Fibroblast of lung (primary cell): Measurements from ENCODE around the gene PIR. TPM values are rescaled to one million over a fixed set of nuclear protein-coding genes. Genes with fewer than 3 reads are reported as not detected.

Experiments
- DNase-seq, 2 donors: peaks; one replicate each; pipeline versions ENCODE4 v3.0.0 to v3.0.0-alpha.2; 2010; ENCODE audit warnings: low read depth in 2 of 2
- H2AFZ ChIP-seq: 2 replicates; pipeline ENCODE4 v1.5.1; 2012; ENCODE audit warnings: low read length, control low read depth, inconsistent platforms
- H3K27ac ChIP-seq: 2 replicates; pipeline ENCODE4 v1.5.1; 2011; ENCODE audit warnings: low read length, control low read depth; ENCODE audit not compliant: insufficient read depth
- H3K27me3 ChIP-seq: 2 replicates; pipeline ENCODE4 v1.5.1; 2011; ENCODE audit warnings: mild to moderate bottlenecking, low read length; ENCODE audit not compliant: control insufficient read depth, insufficient read depth
- H3K36me3 ChIP-seq: 2 replicates; pipeline ENCODE4 v1.5.1; 2011; ENCODE audit warnings: low read length; ENCODE audit not compliant: control insufficient read depth, insufficient read depth
- H3K4me1 ChIP-seq: 2 replicates; pipeline ENCODE4 v1.5.1; 2011; ENCODE audit warnings: low read length; ENCODE audit not compliant: control insufficient read depth, insufficient read depth; ENCODE audit errors: extremely low read depth
- H3K4me2 ChIP-seq: 2 replicates; pipeline ENCODE4 v1.5.1; 2011; ENCODE audit warnings: low read length, control low read depth; ENCODE audit not compliant: insufficient read depth; ENCODE audit errors: extremely low read depth
- H3K4me3 ChIP-seq, 4 experiments: fragments of 200-600 bp in 1 of 4; sonication (generic) in 1 of 4; replicated peaks in 1 of 4; 2 replicates each; pipeline ENCODE4 v1.5.1; 2011 to 2016; ENCODE audit warnings: low read length in 4 of 4, low read depth in 3 of 4, mild to moderate bottlenecking in 3 of 4, control low read depth in 2 of 4, inconsistent platforms in 1 of 4, mixed read lengths in 1 of 4; ENCODE audit not compliant: insufficient read depth in 1 of 4; ENCODE audit errors: control extremely low read depth in 1 of 4
- H3K79me2 ChIP-seq: 2 replicates; pipeline ENCODE4 v1.5.1; 2012; ENCODE audit warnings: mild to moderate bottlenecking, low read length, inconsistent platforms; ENCODE audit not compliant: control insufficient read depth, insufficient read depth
- H3K9ac ChIP-seq: 2 replicates; pipeline ENCODE4 v1.5.1; 2011; ENCODE audit warnings: mild to moderate bottlenecking, low read length, control low read depth; ENCODE audit not compliant: insufficient read depth
- H3K9me3 ChIP-seq: 2 replicates; pipeline ENCODE4 v1.5.1; 2012; ENCODE audit warnings: low read depth, low read length; ENCODE audit not compliant: control insufficient read depth, insufficient read depth
- H4K20me1 ChIP-seq: 2 replicates; pipeline ENCODE4 v1.5.1; 2011; ENCODE audit warnings: low read length; ENCODE audit not compliant: control insufficient read depth, insufficient read depth; ENCODE audit errors: extremely low read depth
- CTCF ChIP-seq, 2 donors: IDR thresholded peaks in 1 of 2; conservative IDR thresholded peaks in 1 of 2; 1 replicate in 1 of 2; 2 replicates in 1 of 2; pipeline ENCODE4 v1.5.1; 2011 to 2012; ENCODE audit warnings: low read length in 2 of 2, control low read depth in 1 of 2, inconsistent platforms in 1 of 2, low read depth in 1 of 2, mild to moderate bottlenecking in 1 of 2
- EZH2 ChIP-seq: IDR thresholded peaks from 2 replicates; pipeline ENCODE4 v1.5.1; 2012; ENCODE audit warnings: low read length, control low read depth, mild to moderate bottlenecking; ENCODE audit errors: missing control alignments
- polyA plus RNA-seq, 2 donors: library from polyadenylated mRNA; depleted of rRNA in 1 of 2; stranded (reverse) in 1 of 2; unstranded in 1 of 2; fragments of >200 nt; gene quantifications; 2 replicates each; pipeline ENCODE4 v1.2.1, GENCODE V29; 2011 to 2012; ENCODE audit warnings: missing spikeins in 1 of 2
- total RNA-seq: library from RNA; depleted of rRNA; stranded (reverse); fragments of >200 nt; gene quantifications from 2 replicates; pipeline ENCODE4 v1.2.1, GENCODE V29; 2014

The PIR gene
- total and polyA plus RNA-seq, 2 donors (not counting 1 experiment from before 2014, with no cell fraction given): 17.0 to 19.9 TPM

- Histone ChIP-seq H2AFZ (no peak overlapping the region), H3K4me2 (no peak overlapping the region), H3K9ac (no peak overlapping the region), H3K4me1 (no peaks in the 10 kb centered on the region), H3K27ac (no peak overlapping the region), H3K9me3 (no peaks in the 10 kb centered on the region), H3K36me3 (no peaks in the 10 kb centered on the region), H3K27me3 (no peaks in the 10 kb centered on the region), H3K79me2 (no peaks in the 10 kb centered on the region), H3K4me3 (no peak overlapping the region), H4K20me1 (no peaks in the 10 kb centered on the region)
- DNase-seq: no peak
- TF ChIP-seq EZH2 (no peak), CTCF (conservative IDR thresholded peaks at IDR 0.05 in 1 of 2, IDR thresholded peaks at IDR 0.05 in 1 of 2; ENCODE audit: low read depth in 1 of 2, low read length in 2 of 2) (no peak)
Measured at GRCh38 chrX:15525664-15526416, 32.7 kb upstream of the PIR start.

- H3K4me3 ChIP-seq: no peak overlapping the region
- H3K27me3 ChIP-seq: no peaks in the 10 kb centered on the region
- H2AFZ ChIP-seq: no peak overlapping the region
- H3K9me3 ChIP-seq: no peaks in the 10 kb centered on the region
- H3K27ac ChIP-seq: no peak overlapping the region
- DNase-seq: peak; percentile 6 to 78
- no peak for TF ChIP-seq CTCF (conservative IDR thresholded peaks at IDR 0.05 in 1 of 2, IDR thresholded peaks at IDR 0.05 in 1 of 2; ENCODE audit: low read depth in 1 of 2, low read length in 2 of 2)
- H3K36me3 ChIP-seq: no peaks in the 10 kb centered on the region
- no peak overlapping the region for H3K9ac ChIP-seq
- H3K4me2 ChIP-seq: no peak overlapping the region
- no peaks in the 10 kb centered on the region for H3K4me1 ChIP-seq
- H4K20me1 ChIP-seq: no peaks in the 10 kb centered on the region
- no peaks in the 10 kb centered on the region for H3K79me2 ChIP-seq
Measured at GRCh38 chrX:15524417-15524816, 31.3 kb upstream of the PIR start.

- Histone ChIP-seq H3K4me3 (no peak overlapping the region), H4K20me1 (no peaks in the 10 kb centered on the region), H2AFZ (no peak overlapping the region), H3K4me1 (no peaks in the 10 kb centered on the region), H3K79me2 (no peaks in the 10 kb centered on the region), H3K9ac (no peak overlapping the region), H3K4me2 (no peak overlapping the region), H3K27me3 (no peaks in the 10 kb centered on the region), H3K27ac (no peak overlapping the region), H3K9me3 (no peaks in the 10 kb centered on the region), H3K36me3 (no peaks in the 10 kb centered on the region)
- no peak for DNase-seq
- TF ChIP-seq EZH2: no peak
- no peak for TF ChIP-seq CTCF (conservative IDR thresholded peaks at IDR 0.05 in 1 of 2, IDR thresholded peaks at IDR 0.05 in 1 of 2; ENCODE audit: low read depth in 1 of 2, low read length in 2 of 2)
Measured at GRCh38 chrX:15523088-15523487, 30.0 kb upstream of the PIR start.
